HCT116 (cell line): ENCODE results near the gene STX10. TPM values are rescaled to one million over a fixed set of nuclear protein-coding genes. Genes with fewer than 3 reads are reported as not detected.

ENCODE experiments used
- ATAC-seq: fragments of 200-7000 bp; cut with Tn5 transposase; 2 replicates; pipeline ENCODE4 v1.9.1; 2020; ENCODE audit warnings: mild to moderate bottlenecking, moderate library complexity
- BruUV-seq: library from RNA; stranded (reverse); fragments of 400-500 nt; replicated peaks from 2 replicates; lab custom pipeline; 2021; lab: Mats Ljungman, UMichigan
- CTCF ChIA-PET: fragments of 300-600 bp; sonication (Branson Sonifier 250); formaldehyde crosslinking; loops from one replicate; lab custom pipeline; 2021; ENCODE audit warnings: antibody characterized with exemption; lab: Charles Lee
- POLR2A ChIA-PET: fragments of 300-600, 350-600 bp; sonication (Branson Sonifier 250); formaldehyde crosslinking; loops from one replicate; lab custom pipeline; 2021; ENCODE audit warnings: antibody characterized with exemption; lab: Charles Lee
- RAD21 ChIA-PET, 2 experiments: fragments of 300-600 bp; sonication (Branson Sonifier 250); formaldehyde crosslinking; loops; one replicate each; lab custom pipeline; 2023; ENCODE audit warnings: low total read pairs in 2 of 2; ENCODE audit not compliant: uncharacterized antibody in 2 of 2, unreplicated experiment in 2 of 2, low non-redundant PET in 1 of 2; lab: Charles Lee
- DNase-seq: peaks from one replicate; pipeline ENCODE4 v3.0.0-alpha.2; 2010; ENCODE audit warnings: low read depth, low spot score
- H2AFZ ChIP-seq: fragments of 200-600 bp; shearing (Covaris generic), sonication (generic); 2 replicates; pipeline ENCODE4 v1.6.1; 2017; ENCODE audit warnings: low read depth, mixed run types, mixed read lengths, antibody characterized with exemption, low read length; ENCODE audit not compliant: poor library complexity, severe bottlenecking
- H3K27ac ChIP-seq: 2 replicates; pipeline ENCODE4 v1.5.1; 2012; ENCODE audit warnings: low read depth, low read length
- H3K27me3 ChIP-seq: fragments of 200-600 bp; sonication (generic); 2 replicates; pipeline ENCODE4 v1.6.1; 2016; ENCODE audit warnings: mixed run types, low read length, mixed read lengths; ENCODE audit not compliant: insufficient read depth
- H3K36me3 ChIP-seq, 2 experiments: fragments of 200-500 bp in 1 of 2; fragments of 200-600 bp in 1 of 2; sonication (Bioruptor generic) in 1 of 2; sonication (generic) in 1 of 2; 2 replicates each; pipeline versions ENCODE4 v1.5.1 to v1.6.1; 2014 to 2016; ENCODE audit warnings: low read length in 2 of 2, inconsistent platforms in 1 of 2, mixed read lengths in 1 of 2, mixed run types in 1 of 2; ENCODE audit not compliant: insufficient read depth in 2 of 2, control insufficient read depth in 1 of 2
- H3K4me1 ChIP-seq, 2 experiments: fragments of 200-600 bp in 1 of 2; sonication (generic) in 1 of 2; 2 replicates each; pipeline versions ENCODE4 v1.5.1 to v1.6.1; 2012 to 2017; ENCODE audit warnings: low read length in 2 of 2, inconsistent platforms in 1 of 2, mild to moderate bottlenecking in 1 of 2, mixed read lengths in 1 of 2, mixed run types in 1 of 2, moderate library complexity in 1 of 2; ENCODE audit not compliant: insufficient read depth in 2 of 2, control insufficient read depth in 1 of 2
- H3K4me2 ChIP-seq: fragments of 200-600 bp; sonication (generic); 2 replicates; pipeline ENCODE4 v1.6.1; 2017; ENCODE audit warnings: mixed run types, low read length, mixed read lengths
- H3K4me3 ChIP-seq, 2 experiments: fragments of 200-600 bp in 1 of 2; sonication (generic) in 1 of 2; replicated peaks in 1 of 2; 2 replicates each; pipeline ENCODE4 v1.5.1; 2011 to 2016; ENCODE audit warnings: low read length in 2 of 2, control low read depth in 1 of 2, low read depth in 1 of 2, mild to moderate bottlenecking in 1 of 2, mixed read lengths in 1 of 2, mixed run types in 1 of 2
- H3K79me2 ChIP-seq: fragments of 200-600 bp; sonication (generic); 2 replicates; pipeline ENCODE4 v1.6.1; 2017; ENCODE audit warnings: mild to moderate bottlenecking, mixed run types, low read length, moderate library complexity, mixed read lengths; ENCODE audit not compliant: insufficient read depth
- H3K9ac ChIP-seq: fragments of 200-600 bp; sonication (generic); 2 replicates; pipeline ENCODE4 v1.6.1; 2016; ENCODE audit warnings: low read length, mixed read lengths
- H3K9me2 ChIP-seq: fragments of 200-600 bp; sonication (generic), shearing (Covaris generic); 2 replicates; pipeline ENCODE4 v1.6.1; 2017; ENCODE audit warnings: mixed run types, mild to moderate bottlenecking, moderate library complexity; ENCODE audit not compliant: insufficient read depth
- H3K9me3 ChIP-seq, 2 experiments: fragments of 200-500 bp in 1 of 2; fragments of 200-600 bp in 1 of 2; sonication (Bioruptor generic) in 1 of 2; sonication (generic) in 1 of 2; 2 replicates each; pipeline ENCODE4 v1.6.1; 2014 to 2017; ENCODE audit warnings: low read length in 2 of 2, mixed read lengths in 2 of 2, inconsistent platforms in 1 of 2, low read depth in 1 of 2, mild to moderate bottlenecking in 1 of 2, mixed run types in 1 of 2, moderate library complexity in 1 of 2; ENCODE audit not compliant: control insufficient read depth in 1 of 2, insufficient read depth in 1 of 2
- H4K20me1 ChIP-seq: fragments of 200-600 bp; sonication (generic), shearing (Covaris generic); 2 replicates; pipeline ENCODE4 v1.6.1; 2017; ENCODE audit warnings: mixed run types, mild to moderate bottlenecking, moderate library complexity; ENCODE audit not compliant: insufficient read depth
- CEBPB ChIP-seq: IDR thresholded peaks from 2 replicates; pipeline ENCODE4 v1.6.1; 2012; ENCODE audit warnings: low read depth
- ELF1 ChIP-seq: IDR thresholded peaks from 2 replicates; pipeline ENCODE4 v1.6.1; 2012; ENCODE audit warnings: low read depth, borderline replicate concordance
- EZH2phosphoT487 ChIP-seq: fragments of 200-600 bp; IDR thresholded peaks from 2 replicates; pipeline ENCODE4 v1.6.1; 2018; ENCODE audit warnings: antibody characterized with exemption, borderline replicate concordance
- FOSL1 ChIP-seq: IDR thresholded peaks from 2 replicates; pipeline ENCODE4 v1.6.1; 2012; ENCODE audit warnings: low read depth
- JUND ChIP-seq: IDR thresholded peaks from 2 replicates; pipeline ENCODE4 v1.6.1; 2012
- POLR2A ChIP-seq: IDR thresholded peaks from 2 replicates; pipeline ENCODE4 v1.7.0; 2011; ENCODE audit warnings: borderline replicate concordance; ENCODE audit not compliant: insufficient read depth, insufficient read length; ENCODE audit errors: extremely low read depth
- POLR2AphosphoS5 ChIP-seq: IDR thresholded peaks from 2 replicates; pipeline ENCODE4 v1.6.1; 2011; ENCODE audit warnings: mild to moderate bottlenecking, low read depth, low read length, moderate library complexity
- REST ChIP-seq: IDR thresholded peaks from 2 replicates; pipeline ENCODE4 v1.6.1; 2012; ENCODE audit warnings: low read depth
- YY1 ChIP-seq: IDR thresholded peaks from 2 replicates; pipeline ENCODE4 v1.6.1; 2011; ENCODE audit warnings: low read length, low read depth, moderate library complexity, mild to moderate bottlenecking; ENCODE audit not compliant: insufficient replicate concordance; ENCODE audit errors: extremely low read depth
- ZFX ChIP-seq: fragments of 450-650 bp; IDR thresholded peaks from 2 replicates; pipeline ENCODE4 v1.6.1; 2017
- intact Hi-C: fragments of 100-400 bp; cut with micrococcal nuclease; formaldehyde crosslinking; loops from 2 replicates; pipeline ENCODE4 v1.10.0; 2022
- total RNA-seq: library from RNA; stranded (reverse); gene quantifications from one replicate; pipeline ENCODE4 v1.2.1, GENCODE V29; 2021; ENCODE audit not compliant: unreplicated experiment
- TF ChIP-seq, protein P1 (sequence below): IDR thresholded peaks from 2 replicates; pipeline ENCODE4 v1.6.1; 2011; ENCODE audit warnings: mild to moderate bottlenecking, low read length, moderate library complexity; ENCODE audit not compliant: insufficient replicate concordance; ENCODE audit errors: extremely low read depth

The STX10 gene
- total RNA-seq, 1 experiment from 2014 or later, result 149 TPM

DNA sequence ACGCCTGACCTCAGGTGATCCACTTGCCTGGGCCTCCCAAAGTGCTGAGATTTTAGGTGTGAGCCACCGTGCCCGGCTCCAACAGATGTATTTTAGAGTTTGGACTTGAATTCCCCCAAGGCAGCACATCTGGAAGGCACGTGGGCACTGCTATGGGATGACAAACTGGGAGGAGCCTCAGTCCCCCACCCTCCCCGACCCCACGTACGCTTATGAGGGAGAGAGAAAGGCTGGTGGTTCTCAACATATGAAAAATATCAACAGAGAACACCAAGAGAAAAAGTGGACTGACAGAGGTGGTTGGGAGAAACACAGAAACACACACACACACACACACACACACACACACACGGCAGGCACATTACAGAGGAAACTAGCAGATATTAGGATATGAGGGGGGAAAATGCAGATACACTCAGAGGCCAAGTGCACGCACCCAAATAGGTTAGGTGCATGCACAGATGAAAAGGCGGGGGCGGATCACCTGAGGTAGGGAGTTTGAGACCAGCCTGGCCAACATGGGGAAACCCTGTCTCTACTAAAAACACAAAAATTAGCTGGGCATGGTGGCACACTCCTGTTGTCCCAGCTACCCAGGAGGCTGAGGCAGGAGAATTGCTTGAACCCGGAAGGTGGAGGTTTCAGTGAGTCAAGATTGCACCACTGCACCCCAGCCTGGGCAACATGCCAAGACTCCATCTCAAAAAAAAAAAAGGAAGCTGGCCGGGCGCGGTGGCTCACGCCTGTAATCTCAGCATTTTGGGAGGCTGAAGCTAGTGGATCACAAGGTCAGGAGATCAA, 3.2 kb downstream of the STX10 start:
- H3K4me2 ChIP-seq, result peak overlapping the region; percentile 99
- no peak for ATAC-seq

GRCh38 chr19:13139633-13140311, 10.4 kb downstream of the STX10 start:
- POLR2A ChIA-PET, result no interaction called here
- DNase-seq (no peak), ATAC-seq (no peak)
- H3K27ac ChIP-seq, result no peak overlapping the region; the same call in 1 of the 2 replicates
- CTCF ChIA-PET, result no interaction called here
- H3K4me1 ChIP-seq, result peaks cover 34 to 51% of the 10 kb centered on the region in 2 experiments
- H3K9me3 ChIP-seq, result no peaks in the 10 kb centered on the region
- H3K4me3 ChIP-seq, result no peak overlapping the region
- peaks cover 10% of the 10 kb centered on the region for H3K79me2 ChIP-seq
- no peak overlapping the region for H3K9ac ChIP-seq
- no peaks in the 10 kb centered on the region for H3K9me2 ChIP-seq
- RAD21 ChIA-PET, result no interaction called here
- no peak overlapping the region for H2AFZ ChIP-seq
- BruUV-seq, result TSS peak; percentile 47
- H4K20me1 ChIP-seq, result no peaks in the 10 kb centered on the region
- intact Hi-C loops, result no loop called here
- peaks cover 12 to 39% of the 10 kb centered on the region in 2 experiments; a peak in 3 of 4 replicates for H3K36me3 ChIP-seq
- H3K4me2 ChIP-seq, result no peak overlapping the region
- H3K27me3 ChIP-seq, result no peaks in the 10 kb centered on the region
- no peak for TF ChIP-seq JUND
- TF ChIP-seq CEBPB, result no peak
- TF ChIP-seq, protein P1, sequence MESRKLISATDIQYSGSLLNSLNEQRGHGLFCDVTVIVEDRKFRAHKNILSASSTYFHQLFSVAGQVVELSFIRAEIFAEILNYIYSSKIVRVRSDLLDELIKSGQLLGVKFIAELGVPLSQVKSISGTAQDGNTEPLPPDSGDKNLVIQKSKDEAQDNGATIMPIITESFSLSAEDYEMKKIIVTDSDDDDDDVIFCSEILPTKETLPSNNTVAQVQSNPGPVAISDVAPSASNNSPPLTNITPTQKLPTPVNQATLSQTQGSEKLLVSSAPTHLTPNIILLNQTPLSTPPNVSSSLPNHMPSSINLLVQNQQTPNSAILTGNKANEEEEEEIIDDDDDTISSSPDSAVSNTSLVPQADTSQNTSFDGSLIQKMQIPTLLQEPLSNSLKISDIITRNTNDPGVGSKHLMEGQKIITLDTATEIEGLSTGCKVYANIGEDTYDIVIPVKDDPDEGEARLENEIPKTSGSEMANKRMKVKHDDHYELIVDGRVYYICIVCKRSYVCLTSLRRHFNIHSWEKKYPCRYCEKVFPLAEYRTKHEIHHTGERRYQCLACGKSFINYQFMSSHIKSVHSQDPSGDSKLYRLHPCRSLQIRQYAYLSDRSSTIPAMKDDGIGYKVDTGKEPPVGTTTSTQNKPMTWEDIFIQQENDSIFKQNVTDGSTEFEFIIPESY, result no peak
- TF ChIP-seq POLR2A, result no peak
- no peak for TF ChIP-seq YY1
- TF ChIP-seq ELF1, result no peak
- no peak for TF ChIP-seq ZFX
- TF ChIP-seq REST, result no peak
- no peak for TF ChIP-seq FOSL1
- TF ChIP-seq EZH2phosphoT487, result no peak
- no peak for TF ChIP-seq POLR2AphosphoS5

More for the DNA sequence above, 3.2 kb downstream of the STX10 start:
- CTCF ChIA-PET, result interaction anchor here (0.7 to 1.2 kb wide), 5 partner anchors 11 to 182 kb away, joined by 3 to 5 read pairs (median 3); no protein-coding TSS in a partner anchor
- H3K9ac ChIP-seq, result peak overlapping the region; percentile 41
- peak overlapping the region; percentile 61 for H3K27ac ChIP-seq
- H3K4me1 ChIP-seq, result peaks cover 59 to 77% of the 10 kb centered on the region in 2 experiments
- DNase-seq, result no peak
- no peaks in the 10 kb centered on the region for H4K20me1 ChIP-seq
- POLR2A ChIA-PET, result interaction anchor here (1.0 to 1.3 kb wide), 2 partner anchors 8 to 9 kb away, joined by 3 to 4 read pairs; no protein-coding TSS in a partner anchor
- no TSS peak for BruUV-seq
- H2AFZ ChIP-seq, result no peak overlapping the region
- H3K27me3 ChIP-seq, result no peaks in the 10 kb centered on the region
- H3K36me3 ChIP-seq, result peaks cover 0 to 14% of the 10 kb centered on the region in 2 experiments; a peak in 2 of 4 replicates
- no peaks in the 10 kb centered on the region for H3K9me3 ChIP-seq
- peaks cover 51% of the 10 kb centered on the region for H3K79me2 ChIP-seq
- TF ChIP-seq POLR2AphosphoS5 (peak; percentile 32; the same call in 1 of the 2 replicates), JUND (no peak)
- intact Hi-C loops, result no loop called here
- RAD21 ChIA-PET, result interaction anchor here in 1 of 2 experiments (0.7 kb wide), 1 partner anchor 1857 kb away, joined by 3 read pairs; no protein-coding TSS in a partner anchor
- H3K9me2 ChIP-seq, result no peaks in the 10 kb centered on the region
- H3K4me3 ChIP-seq, result peak overlapping the region; percentile 17 to 18; a peak in 3 of 4 replicates
